T47D (cell line): ENCODE data around the gene TENT5A.
A peak's percentile ranks its signal among the peaks of the same experiment; 100 is the strongest.

ENCODE experiments used
- DNase-seq, 2 experiments: peaks; one replicate each; pipeline versions ENCODE4 v3.0.0 to v3.0.0-alpha.2; 2011 to 2012; ENCODE audit warnings: low read depth in 1 of 2, low spot score in 1 of 2
- JUND ChIP-seq: IDR thresholded peaks from 2 replicates; pipeline ENCODE4 v1.6.1; 2012; ENCODE audit warnings: low read depth
- in situ Hi-C: cut with HindIII; loops from 2 replicates; pipeline ENCODE4 v1.10.0; 2016; ENCODE audit warnings: low sequenced_read_pairs, low pct_unique_long_range_greater_than_20kb

Gene TENT5A

GRCh38 chr6:81767163-81767891, 14.8 kb upstream of the TENT5A start:
- no peak for TF ChIP-seq JUND
- no peak for DNase-seq
- in situ Hi-C loops = no loop called here

GRCh38 chr6:81766482-81767069, 14.1 kb upstream of the TENT5A start:
- in situ Hi-C loops = no loop called here
- DNase-seq = no peak
- no peak for TF ChIP-seq JUND

- no peak for TF ChIP-seq JUND
- in situ Hi-C loops = no loop called here
- DNase-seq = no peak
These were observed 12.1 kb upstream of the TENT5A start for GRCh38 chr6:81764531-81764930.

GRCh38 chr6:81763968-81764367, 11.5 kb upstream of the TENT5A start:
- in situ Hi-C loops = no loop called here
- no peak for DNase-seq
- TF ChIP-seq JUND = no peak

- in situ Hi-C loops = no loop called here
- no peak for DNase-seq
- no peak for TF ChIP-seq JUND
These were observed 10.6 kb upstream of the TENT5A start for GRCh38 chr6:81763051-81763450.

- in situ Hi-C loops = no loop called here
- TF ChIP-seq JUND = no peak
- no peak for DNase-seq
These were observed 10.1 kb upstream of the TENT5A start for GRCh38 chr6:81762606-81763005.

GRCh38 chr6:81762132-81762531, 9.7 kb upstream of the TENT5A start:
- in situ Hi-C loops = no loop called here

GRCh38 chr6:81761197-81761596, 8.7 kb upstream of the TENT5A start:
- TF ChIP-seq JUND = no peak
- no peak for DNase-seq
- in situ Hi-C loops = no loop called here

More at GRCh38 chr6:81762132-81762531, 9.7 kb upstream of the TENT5A start:
- no peak for DNase-seq
- no peak for TF ChIP-seq JUND

- in situ Hi-C loops = no loop called here
- no peak for TF ChIP-seq JUND
- no peak for DNase-seq
These were observed 7.3 kb upstream of the TENT5A start for GRCh38 chr6:81759782-81760181.

- DNase-seq = no peak
- TF ChIP-seq JUND = no peak
- in situ Hi-C loops = no loop called here
These were observed 5.7 kb upstream of the TENT5A start for GRCh38 chr6:81758221-81758620.

GRCh38 chr6:81756690-81757089, 4.2 kb upstream of the TENT5A start:
- no peak for TF ChIP-seq JUND
- DNase-seq = peak in 1 of 2 experiments; percentile 12
- in situ Hi-C loops = no loop called here

- TF ChIP-seq JUND = no peak
- no peak for DNase-seq
- in situ Hi-C loops = no loop called here
These were observed 3.1 kb upstream of the TENT5A start for GRCh38 chr6:81755551-81755950.

GRCh38 chr6:81754906-81755305, 2.4 kb upstream of the TENT5A start:
- DNase-seq = no peak
- no peak for TF ChIP-seq JUND
- in situ Hi-C loops = no loop called here
